NCI-H187 (cell line): Measurements from ENCODE around the gene PMM1.
"Not testable (repeated sequence)": the region's sequence is repeated elsewhere in the genome, so short reads cannot be mapped to it uniquely, and the experiment has no call there.

Source experiments
- DNase-seq, 2 experiments: peaks; one replicate each; lab custom pipeline; 2025; lab: John Stamatoyannopoulos, UW

Gene PMM1

DNA sequence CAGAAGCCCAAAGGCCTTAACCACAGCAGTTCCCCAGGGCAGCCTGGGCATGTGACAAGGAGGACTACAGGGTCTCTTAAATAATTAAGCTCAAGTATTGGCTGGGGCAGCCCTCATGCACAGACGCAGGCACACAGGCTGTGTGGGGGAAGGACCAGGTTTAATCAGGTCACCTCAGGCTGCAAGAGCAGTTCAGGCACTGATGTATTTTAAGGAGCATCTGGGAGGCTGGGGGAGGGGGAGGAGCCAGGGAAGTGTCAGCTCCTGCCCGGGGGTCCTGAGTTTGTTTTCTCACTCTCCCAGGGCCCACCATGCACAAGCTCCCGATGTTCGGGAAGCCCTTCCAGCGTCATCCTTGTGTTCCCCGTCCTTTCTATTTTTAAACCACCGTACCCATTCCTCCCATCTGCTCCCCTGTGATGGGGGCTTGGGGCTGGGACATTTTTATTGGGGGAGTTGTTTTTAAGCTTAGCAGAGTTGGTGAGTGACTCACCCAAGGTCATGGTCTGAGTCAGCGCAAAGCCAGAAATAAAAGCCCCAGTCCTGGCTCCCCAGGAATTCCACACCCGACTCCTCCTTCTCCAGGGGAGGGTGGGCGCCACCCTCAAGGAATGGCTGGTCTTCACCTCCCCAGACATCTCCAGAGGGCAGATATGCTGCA is 26.5 kb downstream of the PMM1 start:
- DNase-seq = no peak

DNA sequence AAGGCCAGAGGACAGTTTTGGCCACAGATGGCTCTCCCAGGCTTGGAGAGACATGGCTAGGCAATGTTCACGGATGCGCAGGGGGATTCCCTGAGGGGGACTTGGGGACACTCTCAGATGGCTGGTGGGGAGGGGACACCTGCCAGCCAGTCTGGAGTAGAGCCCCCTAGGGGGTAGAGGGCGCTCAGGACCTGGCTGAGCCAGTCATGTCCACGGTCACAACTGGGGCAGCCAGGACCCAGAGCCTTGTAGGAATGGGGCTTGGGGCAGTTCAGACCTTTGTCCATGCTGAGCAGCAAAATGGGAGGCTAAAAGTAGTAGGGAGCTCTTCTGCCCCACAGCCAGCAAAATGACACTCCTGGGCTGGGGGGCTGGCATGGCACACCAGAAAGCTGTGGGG is 27.2 kb downstream of the PMM1 start:
- no peak for DNase-seq

DNA sequence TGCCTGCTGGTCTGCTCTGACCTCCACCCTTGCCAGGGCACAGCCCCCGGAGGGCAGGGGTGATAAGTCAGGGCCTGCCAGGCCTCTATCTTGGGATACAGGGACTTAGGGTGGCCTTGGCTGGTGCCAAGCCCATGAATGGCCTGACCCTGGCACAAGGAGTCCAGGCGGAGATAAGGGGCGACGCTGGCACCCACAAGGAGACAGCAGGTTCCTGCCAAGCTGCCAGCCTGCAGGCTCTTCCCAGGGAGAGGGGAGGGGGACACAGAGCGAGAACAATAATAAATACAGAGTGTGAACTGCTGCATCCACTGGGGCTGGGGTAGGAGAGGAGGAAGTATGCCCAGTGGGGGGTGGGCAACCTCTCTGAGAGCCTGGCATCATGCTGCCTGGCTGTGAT is 27.9 kb downstream of the PMM1 start:
- DNase-seq = no peak

DNA sequence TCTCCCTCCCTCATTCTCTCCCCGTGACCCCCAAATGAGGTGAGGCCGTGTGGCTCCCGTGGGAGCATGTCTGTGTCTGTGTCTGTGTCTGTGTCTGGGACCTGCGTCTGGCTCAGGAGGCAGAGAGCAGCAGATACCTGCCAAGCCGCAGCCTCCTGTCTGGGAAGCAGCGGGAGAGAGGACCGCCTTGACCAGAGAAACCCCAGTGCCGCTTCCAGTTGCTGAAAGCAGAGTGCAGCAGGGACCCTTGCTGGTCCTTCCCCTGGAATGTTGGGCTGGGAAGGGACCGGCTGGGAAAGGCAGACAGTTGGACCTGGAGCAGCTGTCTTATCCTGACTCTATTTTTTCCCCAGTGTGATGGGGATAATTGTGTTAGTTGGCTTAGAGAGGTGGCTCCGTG is 28.3 kb downstream of the PMM1 start:
- no peak for DNase-seq

DNA sequence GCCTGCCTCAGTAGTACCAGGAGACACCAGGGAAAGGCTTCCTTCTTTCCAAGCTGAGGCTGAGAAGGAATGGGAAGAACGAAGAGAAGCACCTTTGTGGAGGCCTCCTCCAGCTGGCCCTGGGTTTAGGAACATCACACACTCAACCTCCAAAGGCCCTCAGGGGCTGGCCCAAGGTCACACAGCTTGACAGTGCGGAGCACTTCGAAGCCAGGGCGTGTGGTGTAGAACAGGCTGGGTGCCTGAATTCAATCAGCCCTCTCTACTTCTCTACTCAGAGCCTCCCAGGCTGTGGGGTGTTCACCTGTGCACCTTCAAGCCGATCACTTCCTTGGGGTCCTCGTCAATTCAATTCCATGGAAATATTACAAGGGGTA is 29.6 kb downstream of the PMM1 start:
- DNase-seq = no peak

DNA sequence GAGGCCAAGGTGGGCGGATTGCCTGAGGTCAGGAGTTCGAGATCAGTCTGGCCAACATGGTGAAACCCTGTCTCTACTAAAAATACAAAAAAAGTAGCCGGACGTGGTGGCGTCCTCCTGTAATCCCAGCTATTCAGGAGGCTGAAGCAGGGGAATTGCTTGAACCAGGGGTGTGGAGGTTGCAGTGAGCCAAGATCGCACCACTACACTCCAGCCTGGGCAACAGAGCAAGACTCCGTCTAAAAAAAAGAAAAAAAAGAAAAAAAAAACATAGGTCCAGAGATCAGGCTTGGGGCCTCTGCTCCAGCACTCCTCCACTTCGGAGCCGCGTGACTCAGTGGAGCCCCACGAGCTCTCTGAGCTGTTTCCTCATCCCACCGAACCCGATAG is 31.4 kb downstream of the PMM1 start:
- not testable (repeated sequence) for DNase-seq

DNA sequence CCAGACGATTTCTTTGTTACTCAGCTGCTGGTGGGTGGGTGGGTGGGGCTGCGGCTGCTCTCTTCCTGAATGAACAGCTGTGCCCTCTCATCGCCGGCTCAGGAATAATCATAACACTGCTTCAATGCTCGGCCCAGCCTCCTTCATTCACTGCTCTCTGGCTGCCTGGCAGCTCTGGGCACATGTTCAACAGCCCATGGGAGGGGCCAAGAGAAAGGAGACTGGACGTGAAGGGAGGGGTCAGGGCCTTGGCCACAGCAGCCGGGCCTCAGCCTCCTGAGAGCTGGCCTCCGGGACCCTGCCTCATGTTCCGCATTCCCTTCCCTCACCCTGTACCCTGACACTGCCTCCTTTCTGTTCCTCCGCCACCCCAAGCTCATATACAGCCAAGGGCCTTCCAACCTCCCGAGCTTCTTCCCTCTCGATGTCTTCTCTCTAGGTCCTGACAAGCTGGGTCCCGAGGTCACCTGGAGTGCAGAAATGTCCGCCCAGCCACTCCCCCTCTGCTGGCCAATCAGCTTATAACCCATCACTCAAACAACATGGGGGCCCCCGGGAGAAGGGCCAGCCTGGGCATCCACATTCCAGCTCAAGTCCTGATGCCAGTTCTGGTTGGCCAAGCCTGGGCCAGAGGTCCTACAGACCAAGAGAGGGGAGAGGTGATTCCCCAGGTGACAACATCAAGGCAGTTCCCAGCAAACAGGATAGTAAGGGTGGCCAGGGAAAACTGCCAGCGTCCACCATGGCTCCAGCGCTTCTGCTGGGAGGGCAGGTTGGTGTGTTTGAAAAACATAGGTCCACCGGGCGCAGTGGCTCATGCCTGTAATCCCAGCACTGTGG is 32.0 kb downstream of the PMM1 start:
- DNase-seq = no peak

DNA sequence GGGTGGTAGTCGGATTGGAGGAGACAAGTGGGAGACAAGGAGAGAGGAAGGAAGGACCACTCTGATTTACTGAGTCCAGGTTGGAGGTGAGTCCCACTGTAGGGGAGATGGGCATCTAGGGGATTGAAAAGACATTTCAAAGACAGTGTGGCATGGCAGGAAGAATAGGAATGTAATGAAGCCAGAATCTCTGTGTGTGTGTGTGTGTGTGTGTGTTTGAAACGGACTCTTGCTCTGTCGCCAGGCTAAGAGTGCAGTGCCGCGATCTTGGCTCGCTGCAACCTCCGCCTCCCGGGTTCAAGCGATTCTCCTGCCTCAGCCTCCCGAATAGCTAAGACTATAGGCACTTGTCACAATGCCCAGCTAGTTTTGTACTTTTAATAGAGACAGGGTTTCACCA is 33.1 kb downstream of the PMM1 start:
- no peak for DNase-seq

DNA sequence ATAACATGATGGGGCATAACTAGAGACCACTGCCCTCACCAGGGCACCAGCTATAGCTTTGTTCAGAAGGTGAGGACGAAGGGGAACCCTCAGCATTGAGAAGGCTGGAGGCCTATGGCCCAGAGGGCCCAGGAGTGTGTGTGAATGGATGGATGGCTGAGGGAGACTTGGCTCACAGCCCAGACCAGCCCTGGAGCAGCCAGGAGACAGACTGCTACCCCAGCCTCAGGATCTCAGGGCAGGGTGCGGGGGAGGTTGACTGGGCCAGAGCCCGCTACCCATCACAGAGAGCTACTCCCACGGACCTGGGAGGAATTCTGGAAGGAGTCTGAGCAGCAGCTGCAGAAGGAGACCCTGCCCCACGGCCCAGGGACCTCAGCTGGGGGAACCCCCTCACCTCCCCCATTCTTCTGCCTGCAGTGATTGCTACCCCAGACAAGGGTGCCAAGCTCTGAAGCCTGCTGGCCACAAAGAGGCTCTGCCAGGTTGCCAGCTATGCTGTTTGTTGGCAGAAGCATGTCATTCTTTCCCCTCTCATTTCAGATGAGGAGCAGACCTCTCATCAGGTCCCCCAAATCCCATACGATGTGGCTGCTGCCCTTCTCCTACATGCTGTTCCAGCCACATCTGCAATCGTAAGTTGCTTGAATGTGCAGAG is 34.2 kb downstream of the PMM1 start:
- no peak for DNase-seq

DNA sequence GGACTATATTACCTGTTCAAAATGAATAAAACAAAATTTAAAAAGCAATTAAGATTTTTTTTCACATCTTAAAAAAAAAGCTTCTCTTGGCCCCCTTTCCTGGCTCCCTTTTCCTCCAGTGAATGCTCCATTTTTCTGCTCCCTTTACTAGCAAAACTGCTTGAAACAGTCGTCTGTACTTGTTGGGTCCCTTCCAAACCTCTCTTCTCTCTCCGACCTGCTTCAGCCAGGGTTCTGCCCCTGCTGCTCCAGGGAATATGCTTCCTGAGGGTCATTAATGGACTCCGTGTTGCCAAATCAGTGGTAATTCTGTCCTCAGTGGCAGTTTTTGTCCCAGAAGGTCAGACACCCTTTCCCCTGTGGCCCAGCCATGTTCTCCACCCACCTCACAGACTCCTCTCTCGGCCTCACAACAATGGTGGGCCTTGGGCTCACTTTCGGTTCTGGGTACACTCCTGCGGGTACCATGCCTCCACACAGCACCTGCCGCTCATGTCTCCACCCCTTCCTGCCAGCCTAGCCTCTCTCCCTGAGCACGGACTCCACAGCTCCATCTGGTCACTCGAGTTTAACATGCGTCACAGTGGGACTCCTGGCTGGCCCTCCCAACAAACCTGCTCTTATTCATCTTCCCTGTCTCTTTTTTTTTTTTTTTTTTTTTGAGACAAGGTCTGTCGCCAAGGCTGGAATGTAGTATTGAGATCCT is 37.6 kb downstream of the PMM1 start:
- DNase-seq = no peak

DNA sequence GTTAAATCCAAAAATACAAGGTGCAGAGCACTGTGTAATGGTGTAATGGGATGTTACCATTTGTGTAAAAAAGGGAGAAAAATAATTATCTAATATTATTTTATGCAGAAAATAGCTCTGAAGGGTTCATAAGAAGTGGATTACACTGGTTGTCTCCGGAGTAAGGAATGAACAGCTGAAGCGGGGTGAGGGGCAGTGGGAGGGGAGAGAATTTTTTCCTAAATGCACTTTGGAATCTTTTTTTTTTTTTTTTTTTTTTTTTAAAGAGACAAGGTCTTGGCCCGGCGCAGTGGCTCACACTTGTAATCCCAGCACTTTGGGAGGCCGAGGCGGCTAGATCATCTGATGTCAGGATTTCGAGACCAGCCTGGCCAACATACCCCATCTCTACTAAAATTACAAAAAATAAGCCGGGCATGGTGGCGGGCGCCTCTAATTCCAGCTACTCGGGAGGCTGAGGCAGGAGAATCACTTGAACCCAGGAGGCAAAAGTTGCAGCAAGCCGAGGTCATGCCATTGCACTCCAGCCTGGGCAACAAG is 38.6 kb downstream of the PMM1 start:
- no peak for DNase-seq

DNA sequence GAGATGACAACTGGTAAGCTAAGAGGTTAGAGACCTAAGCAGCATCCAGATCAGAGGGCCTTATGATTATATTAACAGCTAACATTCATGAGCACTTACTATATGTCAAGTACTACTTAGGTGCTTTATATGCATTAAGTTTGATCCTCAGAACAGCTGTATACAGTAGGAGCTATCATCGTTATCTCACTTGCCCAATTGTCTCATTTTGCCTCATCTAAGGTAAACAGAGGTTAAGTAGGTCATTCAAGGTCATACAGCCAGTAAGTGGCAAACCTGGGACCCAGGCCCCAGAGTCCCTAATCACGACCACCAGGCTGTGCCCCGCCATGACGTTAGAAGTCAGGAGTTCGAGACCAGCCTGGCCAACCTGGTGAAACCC is 40.8 kb downstream of the PMM1 start:
- no peak for DNase-seq

DNA sequence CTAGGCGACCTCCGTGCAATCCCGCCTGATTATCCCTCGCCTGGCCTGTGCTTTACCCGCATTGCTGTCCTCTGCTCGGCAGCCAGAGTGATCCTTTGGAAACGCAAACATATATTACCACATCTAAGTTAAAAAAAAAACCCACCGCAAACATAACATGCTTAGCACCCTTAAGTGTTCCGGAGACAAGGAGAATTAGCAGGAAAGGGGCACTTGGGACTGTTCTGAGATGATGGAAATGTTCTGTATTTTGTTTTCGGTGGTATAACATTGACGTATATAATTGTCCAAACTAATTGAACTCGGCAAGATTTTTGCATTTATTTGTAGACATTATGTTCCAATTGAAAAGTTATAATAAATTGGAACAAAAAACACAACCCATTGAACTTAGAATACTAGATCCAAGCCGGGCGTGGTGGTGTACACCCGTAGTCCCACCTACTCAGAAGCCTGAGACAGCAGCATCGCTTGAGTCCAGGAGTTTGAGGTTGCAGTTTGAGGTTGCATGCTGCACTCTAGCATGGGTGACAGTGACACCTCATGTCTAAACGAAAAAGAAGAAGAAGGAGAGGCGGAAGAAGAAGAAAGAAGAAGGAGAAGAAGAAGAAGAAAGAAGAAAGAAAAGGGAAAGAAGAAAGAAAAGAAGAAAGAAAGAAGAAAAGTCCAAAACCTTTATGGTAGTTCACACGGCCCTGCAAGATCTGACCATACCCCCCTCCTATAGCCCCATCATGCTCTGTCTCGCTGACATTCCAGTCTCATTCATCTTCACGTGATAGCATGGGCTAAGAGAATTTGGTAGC is 44.8 kb downstream of the PMM1 start:
- no peak for DNase-seq

DNA sequence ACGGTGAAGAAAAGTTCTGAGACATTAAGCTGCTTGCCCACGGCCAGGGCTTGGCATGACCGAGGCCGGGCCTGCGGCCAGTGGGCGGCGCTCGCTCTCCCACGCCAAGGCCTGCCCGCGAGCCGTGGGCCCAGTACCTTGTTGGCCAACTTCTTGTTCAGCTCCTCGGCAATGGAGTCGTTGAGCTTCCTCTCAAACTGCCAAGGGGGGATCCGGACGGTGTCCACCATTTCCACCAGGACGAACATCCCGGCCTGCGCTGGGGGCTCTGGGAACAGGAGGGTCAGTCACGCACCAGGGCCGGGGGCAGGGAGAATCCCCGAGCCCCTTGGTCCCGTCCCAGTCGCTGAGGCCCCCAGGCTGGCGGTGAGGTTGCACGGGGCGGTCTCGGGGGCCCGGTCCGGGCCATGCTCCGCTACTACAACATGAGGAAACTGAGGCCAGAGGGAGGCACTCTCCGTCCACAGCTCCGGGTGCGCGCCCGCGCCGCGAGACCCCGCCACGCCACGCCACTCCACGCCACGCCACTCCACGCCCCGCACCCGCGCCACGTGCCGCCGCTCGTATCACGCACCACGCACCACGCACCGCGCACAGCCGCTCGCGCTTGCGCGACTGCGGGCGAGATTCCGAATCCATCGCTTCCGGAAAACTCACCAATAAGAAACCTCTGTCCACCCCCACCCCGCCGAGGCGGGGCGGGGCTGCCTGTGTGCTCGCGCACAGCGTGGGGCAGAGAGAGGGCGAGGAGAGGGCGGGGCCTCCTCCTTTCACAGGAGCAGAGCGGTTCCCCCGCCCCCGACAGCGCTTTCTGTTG is 45.6 kb downstream of the PMM1 start, which contains the start of gene POLR3H:
Gene POLR3H (minus strand): TSS at position 617 of the 817 bp plus-strand sequence. CDS start 369 bp downstream, at position 248.
- DNase-seq = peak; percentile 79 to 95

DNA sequence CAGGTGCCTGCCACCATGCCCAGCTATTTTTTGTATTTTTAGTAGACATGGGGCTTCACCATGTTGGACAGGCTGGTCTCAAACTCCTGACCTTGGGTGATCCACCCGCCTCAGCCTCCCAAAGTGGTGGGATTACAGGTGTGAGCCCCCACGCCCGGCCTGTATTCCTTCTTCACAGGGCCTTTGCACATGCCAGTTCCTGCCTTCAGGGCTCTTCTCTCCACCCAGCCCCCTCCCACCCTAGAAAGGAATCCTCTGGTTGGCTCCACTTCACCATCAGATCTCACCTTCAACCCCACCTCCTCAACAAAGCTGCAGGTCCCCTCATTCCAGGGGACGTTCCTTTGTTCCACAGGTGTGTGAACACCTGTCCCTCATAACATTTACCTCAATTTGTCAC is 47.4 kb downstream of the PMM1 start:
- DNase-seq = no peak

DNA sequence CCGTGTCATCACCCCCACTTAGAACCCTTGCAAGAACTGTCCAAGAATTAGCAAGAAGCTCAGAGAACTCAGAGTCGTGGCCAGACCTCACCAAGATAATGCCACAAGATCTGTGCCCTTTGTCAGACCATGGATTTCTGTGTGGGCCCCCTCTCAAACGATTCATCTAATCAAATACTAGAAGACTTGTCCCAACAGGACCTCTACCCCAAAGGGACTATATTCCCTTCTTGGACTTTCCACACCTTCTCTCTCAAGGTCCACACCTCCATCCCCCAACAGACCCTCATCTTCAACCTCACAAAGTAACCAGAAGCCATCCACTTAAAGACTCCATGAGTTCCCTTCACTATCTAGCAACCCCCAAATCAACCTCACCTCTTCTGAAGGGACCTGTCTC is 48.2 kb downstream of the PMM1 start:
- no peak for DNase-seq

DNA sequence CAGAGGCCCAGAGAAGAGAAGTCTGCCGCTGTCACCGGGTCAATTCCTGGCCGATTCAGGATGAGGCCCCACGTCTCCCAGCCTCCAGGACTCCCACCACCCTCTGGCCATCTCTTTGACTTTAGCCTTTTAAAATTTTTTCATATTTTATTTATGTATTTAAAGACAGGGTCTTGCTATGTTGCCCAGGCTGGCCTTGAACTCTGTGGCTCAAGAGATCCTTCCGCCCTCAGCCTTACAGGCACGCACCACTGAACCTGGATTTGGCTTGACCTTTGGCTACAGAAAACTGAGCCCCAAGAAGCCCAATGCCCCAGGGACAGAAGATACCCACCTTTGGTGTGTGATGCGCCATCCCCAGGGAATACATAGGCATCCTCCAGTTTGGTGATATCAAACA is 49.3 kb downstream of the PMM1 start:
- DNase-seq = no peak

DNA sequence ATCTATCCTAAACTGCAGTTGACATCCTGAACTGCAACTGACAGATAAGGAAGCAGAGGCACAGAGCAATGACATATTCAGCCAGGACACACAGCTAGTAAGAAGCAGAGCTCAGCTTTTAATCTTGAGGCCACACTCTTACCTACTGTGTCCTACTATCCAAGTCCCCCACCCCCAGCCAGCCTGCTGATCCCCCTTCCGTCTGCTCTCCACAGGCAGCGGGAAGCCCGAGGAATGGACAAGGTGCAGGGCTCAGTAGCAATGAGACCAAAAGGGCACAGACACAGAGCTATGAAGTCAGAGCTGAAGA is 49.7 kb downstream of the PMM1 start:
- DNase-seq = no peak

DNA sequence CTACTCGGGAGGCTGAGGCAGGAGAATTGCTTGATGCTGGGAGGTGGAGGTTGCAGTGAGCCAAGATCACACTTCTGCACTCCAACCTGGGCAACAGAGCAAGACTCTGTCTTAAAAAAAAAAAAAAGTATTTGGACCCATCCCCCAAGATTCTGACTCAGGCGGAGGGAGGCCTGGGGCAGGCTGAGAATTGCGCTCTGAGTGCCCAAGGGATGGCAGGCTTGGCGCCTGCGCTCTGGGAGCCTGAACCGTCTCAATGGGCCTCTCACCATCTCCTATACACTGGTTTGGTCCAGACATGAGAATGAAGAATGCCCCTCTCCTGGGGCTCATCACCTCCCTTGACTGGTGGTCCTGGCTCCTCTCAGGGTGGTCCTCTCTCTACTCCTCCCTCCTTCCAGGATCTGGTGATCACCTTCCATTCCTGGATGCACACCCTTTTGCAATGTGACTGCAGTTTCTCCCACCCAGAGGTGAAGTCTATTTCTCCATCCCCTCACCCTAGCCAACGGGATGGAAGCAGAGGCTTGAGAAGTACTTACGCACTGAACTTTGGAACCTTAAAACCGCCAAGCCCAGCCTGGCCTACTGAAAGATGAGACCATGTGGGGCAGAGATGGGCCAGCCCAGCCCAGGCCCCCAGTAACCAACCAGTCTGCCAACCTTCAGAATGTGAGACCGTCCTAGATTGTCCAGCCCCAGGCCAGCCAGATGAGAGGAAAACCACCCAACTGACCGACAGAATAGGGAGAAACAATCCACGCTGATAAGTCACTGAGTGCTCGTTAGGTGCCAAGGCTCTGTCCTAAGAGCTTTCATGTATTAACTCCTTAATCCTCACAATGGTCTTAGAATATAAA is 50.3 kb downstream of the PMM1 start:
- DNase-seq = no peak

DNA sequence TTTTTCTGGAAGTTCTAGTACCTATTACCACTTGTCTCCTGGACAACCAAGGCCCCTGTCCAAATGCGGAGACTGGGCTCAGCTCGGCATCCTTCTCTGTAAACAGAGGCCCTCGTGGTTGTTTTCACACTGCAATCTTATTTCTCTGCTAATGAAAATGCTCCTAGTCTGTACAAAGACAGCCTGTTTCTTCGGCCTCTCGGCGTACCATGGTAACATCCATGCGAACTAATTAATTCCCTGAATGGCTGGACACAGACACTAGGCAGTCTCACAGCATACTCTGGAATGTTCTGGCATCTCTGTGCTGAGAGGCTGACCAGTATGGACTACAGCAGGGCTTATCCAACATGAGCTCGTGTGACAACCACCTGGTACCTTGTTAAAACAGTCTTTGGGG is 51.1 kb downstream of the PMM1 start:
- no peak for DNase-seq
